Testis (tissue), 2 donors: ENCODE measurements around the gene HMGN1.

ENCODE experiments used
- POLR2A ChIP-seq: fragments of 450-650 bp; IDR thresholded peaks from one replicate; pipeline ENCODE4 v1.6.1; 2017; ENCODE audit warnings: antibody characterized with exemption, mild to moderate bottlenecking, moderate library complexity
- TF ChIP-seq, protein P1 (sequence below), 3 experiments: fragments of 450-650 bp in 2 of 3; fragments of 200-600 bp in 1 of 3; sonication (generic) in 1 of 3; IDR thresholded peaks; one replicate each; pipeline ENCODE4 v1.5.1; 2016 to 2019; ENCODE audit warnings: antibody characterized with exemption in 3 of 3, mild to moderate bottlenecking in 2 of 3, moderate library complexity in 1 of 3

DNA sequence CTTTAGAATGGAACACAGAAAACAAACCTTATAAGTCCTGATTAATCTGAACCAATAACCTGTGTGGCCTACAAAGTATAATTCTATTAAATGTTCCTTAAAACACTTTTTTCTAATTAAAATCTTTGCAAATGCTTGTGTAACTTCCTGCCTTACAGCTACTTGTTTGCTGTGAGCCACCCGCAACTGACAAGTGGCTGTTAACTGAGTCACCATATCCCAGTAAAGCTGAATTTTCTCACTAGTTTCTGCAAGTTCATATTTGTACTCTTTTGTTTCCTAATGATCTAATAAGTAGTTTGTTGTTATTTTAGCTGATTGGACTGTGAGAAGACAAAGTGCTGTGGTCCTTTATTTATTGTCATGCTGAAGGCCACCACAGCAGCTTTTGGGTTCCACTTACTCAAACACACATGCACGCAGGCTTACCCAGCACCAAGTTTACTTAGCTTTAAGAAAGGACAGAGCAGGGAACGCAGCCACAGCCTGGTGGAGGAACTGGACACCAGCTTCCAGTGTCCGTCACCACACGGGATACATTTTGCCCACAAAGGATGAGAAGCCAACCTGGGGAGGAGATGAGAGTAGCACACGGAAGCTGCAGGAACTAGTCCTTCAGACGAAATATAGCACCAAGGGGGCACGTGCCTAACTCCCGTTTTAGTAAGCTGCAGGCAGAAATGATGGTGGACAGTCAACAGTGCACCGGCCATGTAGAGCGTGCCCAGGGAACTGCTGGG lies 48.9 kb upstream of the HMGN1 start:
- TF ChIP-seq, protein P1, sequence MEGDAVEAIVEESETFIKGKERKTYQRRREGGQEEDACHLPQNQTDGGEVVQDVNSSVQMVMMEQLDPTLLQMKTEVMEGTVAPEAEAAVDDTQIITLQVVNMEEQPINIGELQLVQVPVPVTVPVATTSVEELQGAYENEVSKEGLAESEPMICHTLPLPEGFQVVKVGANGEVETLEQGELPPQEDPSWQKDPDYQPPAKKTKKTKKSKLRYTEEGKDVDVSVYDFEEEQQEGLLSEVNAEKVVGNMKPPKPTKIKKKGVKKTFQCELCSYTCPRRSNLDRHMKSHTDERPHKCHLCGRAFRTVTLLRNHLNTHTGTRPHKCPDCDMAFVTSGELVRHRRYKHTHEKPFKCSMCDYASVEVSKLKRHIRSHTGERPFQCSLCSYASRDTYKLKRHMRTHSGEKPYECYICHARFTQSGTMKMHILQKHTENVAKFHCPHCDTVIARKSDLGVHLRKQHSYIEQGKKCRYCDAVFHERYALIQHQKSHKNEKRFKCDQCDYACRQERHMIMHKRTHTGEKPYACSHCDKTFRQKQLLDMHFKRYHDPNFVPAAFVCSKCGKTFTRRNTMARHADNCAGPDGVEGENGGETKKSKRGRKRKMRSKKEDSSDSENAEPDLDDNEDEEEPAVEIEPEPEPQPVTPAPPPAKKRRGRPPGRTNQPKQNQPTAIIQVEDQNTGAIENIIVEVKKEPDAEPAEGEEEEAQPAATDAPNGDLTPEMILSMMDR (IDR thresholded peaks at IDR 0.05), result no peak
- no peak for TF ChIP-seq POLR2A
